ENCODE data around the gene CCDC83. TPM values are rescaled to one million over a fixed set of nuclear protein-coding genes. Genes with fewer than 3 reads are reported as not detected.
"Not testable (repeated sequence)": the region's sequence is repeated elsewhere in the genome, so short reads cannot be mapped to it uniquely, and the experiment has no call there.

Gene CCDC83
- total RNA-seq, 1 donor from 2014 or later, result not detected

DNA sequence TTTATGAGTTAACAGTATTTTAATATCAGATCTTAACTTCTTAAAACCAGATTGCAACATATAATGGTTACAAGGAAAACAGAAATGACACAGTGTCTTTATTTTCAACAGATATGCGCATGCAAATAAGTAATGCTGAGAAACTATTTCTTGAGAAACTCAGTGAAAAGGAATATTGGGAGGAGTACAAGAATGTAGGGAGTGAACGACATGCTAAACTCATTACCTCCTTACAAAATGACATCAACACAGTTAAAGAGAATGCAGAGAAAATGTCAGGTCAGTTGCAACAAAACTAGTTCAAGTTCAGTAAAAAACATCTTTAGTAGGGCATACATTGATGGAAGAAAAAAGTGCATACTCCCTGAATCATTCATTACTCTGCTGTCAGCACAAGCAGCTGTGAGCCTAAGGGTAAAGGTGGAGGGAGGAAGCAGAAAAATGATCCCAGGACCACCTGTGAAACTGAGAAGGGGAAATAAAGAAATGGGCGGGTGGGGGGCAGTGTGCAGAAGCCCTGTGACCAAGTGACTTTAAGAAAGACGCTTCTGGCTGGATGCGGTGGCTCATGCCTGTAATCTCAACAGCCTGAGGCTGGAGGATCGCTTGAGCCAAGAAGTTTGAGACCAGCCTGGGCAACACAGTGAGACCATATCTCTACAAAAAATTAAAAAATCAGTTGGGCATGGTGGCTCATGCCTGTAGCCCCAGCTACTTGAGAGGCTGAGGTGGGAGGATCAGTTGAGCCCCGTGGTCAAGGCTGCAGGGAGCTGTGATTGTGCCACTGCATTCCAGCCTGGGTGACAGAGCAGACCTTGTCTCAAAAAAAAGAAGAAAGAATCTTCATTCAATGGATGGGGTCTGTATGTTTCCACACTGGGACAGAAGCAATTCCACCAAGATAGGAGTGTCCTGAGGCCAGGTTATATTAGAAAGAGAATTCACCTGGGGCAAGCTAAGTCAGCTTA, 31.2 kb downstream of the CCDC83 start:
- DNase-seq (ENCODE audit: low read depth), result no peak

DNA sequence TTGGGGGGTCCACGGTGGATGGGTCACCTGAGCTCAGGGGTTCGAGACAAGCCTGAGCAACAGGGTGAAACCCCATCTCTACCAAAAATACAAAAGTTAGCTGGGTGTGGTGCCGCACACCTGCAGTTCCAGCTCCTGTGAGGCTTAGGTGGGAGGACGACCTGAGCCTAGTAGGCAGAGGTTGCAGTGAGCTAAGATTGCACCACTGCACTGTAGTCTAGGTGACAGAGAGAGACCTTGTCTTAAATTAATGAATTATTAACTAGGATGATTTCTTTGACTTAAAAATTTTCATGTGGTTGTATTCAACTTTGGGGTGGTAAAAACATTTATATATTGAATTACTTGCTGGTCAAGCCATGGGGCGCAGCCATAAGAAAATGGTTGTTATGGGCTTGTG, 33.9 kb downstream of the CCDC83 start:
- DNase-seq (ENCODE audit: low read depth), result no peak

DNA sequence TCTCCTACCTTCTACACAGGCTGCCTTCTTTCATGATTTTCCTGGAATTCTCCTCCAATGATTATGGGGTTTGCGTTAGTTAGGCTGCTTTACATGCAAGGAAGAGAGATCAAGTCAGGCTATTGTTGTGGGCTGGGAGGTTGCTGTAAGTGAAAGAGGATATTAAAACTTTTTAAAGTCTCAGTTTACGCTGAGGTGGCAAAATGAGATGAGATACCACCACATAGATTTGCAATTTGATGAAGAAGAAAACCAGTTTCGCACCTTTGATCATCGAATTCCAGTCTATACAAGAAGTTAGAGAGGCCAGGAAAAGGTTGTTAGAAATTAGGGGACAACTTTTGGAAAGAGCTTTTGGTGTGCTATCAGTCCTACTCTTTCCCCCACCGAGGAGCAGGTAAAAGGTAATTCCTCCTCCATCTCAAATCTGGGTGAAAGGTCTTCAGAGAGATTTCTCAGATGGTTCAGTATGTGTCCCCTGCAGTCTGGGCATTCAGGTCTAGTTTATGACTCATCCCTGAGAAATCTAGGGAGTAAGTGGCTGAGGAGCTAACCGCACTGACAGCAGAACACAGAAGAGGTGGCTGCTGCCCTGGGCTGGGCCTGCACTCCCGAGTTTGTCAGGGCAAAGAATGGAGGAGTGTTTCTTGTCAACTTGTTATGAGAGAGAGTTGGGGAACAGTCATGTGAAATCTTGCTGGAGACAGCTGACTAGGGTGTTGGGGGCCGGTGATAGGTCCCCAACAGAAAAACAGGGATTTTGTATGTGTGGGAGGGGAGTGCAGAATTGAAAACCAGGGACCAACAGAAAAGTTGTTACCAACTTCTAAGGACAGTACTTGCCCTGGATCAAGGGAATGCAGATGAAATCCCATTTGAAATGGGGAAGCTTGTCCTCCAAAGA, 34.7 kb downstream of the CCDC83 start:
- DNase-seq (ENCODE audit: low read depth), result peak; percentile 81

DNA sequence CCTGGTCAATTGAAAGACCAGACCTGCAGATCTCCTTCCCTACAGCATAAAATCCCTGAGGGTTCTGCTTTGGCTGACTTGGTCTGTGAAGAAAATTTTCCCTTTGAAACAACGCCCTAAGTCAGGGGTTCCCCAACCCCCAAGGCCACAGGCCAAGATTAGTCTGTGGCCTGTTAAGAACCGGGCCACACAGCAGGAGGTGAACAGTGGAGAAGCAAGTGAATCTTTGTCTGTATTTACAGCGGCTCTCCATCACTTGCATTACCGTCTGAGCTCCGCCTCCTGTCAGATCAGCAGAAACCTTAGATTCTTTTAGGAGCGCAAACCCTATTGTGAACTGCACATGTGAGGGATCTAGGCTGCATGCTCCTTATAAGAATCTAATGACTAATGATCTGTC, 38.2 kb downstream of the CCDC83 start:
- DNase-seq (ENCODE audit: low read depth), result no peak

DNA sequence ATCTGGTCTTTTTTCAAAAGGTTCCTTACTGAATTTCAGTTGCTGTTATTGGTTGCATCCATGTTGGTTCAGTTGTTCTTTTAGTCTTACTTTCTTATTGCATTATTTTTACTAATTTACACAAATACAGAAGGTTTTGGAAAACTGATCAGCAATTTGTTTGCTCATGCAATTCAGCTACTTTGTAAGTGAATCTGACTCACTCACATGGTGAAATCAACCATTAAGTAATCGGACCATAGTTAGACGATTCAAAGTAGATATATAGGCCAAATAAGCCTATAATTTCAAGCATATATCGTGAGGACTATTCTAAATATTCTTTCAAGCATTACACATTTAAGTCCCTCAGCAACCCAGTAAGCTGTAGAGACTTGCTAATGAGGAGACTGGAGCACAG, 41.7 kb downstream of the CCDC83 start:
- no peak for DNase-seq (ENCODE audit: low read depth)

DNA sequence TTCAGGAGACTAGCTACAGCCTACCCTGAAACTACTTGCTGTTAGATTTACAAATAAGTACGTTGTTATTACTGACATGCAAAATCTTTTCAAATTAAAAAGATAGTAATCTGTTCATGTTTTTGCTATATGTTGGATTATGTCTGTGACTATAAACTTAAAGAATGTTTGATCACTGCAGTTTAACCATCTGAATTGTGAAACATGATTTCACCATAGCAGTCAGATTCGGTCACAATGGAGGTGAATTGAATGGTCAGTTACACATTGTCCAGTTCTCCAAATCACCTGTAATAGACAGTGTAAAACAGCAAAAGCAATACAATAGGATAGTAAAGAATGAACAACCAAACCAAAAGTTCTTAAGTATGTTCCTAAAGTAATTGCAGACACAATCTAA, 43.3 kb downstream of the CCDC83 start:
- DNase-seq (ENCODE audit: low read depth), result no peak

DNA sequence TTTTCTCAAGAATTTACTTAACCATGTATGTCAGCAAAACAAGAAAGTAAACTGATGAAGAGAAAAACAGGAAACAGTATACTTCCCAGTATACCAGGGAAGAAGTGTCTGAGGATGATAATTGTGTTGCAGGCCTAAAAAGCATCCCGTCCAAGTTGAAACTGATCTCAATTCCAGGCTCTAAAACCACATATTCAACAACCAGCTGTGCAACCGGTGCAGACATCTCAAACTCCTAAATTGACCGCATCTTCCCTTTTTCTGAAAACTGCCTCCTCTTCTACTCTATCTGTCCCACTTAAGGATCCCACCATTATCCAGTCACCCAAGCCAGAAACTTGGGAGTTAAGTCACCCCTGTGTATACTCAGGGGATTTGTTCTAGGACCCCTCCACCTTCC, 47.2 kb downstream of the CCDC83 start:
- DNase-seq (ENCODE audit: low read depth), result no peak

DNA sequence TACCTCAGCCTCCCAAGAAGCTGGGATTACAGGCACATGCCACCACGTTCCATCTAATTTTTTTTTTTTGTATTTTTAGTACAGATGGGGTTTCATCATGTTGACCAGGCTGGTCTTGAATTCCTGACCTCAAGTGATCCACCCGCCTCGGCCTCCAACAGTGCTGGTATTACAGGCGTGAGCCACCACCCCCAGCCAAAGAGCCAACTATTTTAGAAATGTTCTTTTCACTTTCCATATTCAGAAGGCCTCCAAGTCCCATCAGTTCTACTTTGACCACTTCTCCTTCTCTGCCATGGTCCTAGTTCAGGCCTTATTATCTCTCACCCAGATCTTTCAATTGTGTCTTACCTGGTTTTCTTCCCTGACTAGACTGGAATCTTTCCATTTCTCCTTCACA, 48.2 kb downstream of the CCDC83 start:
- no peak for DNase-seq (ENCODE audit: low read depth)

DNA sequence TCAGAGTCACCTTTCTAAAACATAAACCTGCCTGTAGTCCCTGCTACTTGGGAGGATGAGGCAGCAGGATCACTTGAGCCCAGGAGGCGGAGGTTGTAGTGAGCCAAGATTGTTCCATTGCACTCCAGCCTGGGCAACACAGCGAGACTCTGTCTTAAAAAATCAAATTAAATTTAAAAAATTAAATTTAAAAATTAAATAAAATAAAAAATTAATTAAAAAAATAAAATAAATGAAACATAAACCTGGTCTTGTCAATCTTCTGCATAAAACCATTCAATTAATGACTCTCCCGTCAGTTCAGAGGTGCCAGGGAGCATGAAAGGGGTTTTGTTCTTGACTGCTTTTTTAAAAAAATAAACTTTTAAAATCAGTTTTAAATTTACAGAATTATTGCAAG, 48.6 kb downstream of the CCDC83 start:
- no peak for DNase-seq (ENCODE audit: low read depth)

DNA sequence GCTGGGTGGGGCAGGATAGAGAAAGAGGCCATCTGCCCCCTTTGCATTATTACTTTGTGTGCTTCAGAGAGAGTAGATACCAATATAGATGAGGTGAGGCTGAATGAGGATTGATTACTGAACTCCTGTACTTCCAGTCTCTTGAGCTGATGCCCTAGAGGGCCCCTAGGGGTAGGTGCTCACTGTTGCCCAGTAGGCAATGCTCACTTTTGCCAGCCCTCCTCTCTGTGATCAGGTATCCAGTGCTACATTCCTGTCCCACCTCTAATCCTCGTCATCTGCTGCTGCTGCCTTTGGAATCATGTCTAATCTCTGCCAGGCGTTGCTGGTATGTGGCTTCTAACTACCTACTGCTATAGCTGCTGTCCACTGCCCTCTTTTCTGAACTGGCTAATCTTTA, 57.2 kb downstream of the CCDC83 start:
- no peak for DNase-seq (ENCODE audit: low read depth)

DNA sequence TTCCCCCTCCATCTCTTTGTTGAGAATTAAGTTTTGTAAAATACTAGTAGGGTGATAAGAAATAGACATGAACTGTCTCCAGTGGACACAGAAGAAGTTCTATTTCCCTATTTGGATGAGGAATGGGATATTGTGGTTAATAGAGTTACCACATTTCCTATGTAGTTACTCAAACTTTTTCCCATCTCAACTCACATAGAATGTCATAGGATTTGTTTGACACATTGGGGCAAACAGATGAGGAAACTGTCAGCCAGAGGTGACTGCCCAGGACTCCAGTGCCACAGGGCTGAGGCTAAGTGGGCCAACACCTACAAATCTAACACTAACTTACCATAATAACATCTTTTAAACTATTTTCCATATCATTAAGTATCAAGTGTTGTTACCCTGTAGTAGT, 58.3 kb downstream of the CCDC83 start:
- no peak for DNase-seq (ENCODE audit: low read depth)

DNA sequence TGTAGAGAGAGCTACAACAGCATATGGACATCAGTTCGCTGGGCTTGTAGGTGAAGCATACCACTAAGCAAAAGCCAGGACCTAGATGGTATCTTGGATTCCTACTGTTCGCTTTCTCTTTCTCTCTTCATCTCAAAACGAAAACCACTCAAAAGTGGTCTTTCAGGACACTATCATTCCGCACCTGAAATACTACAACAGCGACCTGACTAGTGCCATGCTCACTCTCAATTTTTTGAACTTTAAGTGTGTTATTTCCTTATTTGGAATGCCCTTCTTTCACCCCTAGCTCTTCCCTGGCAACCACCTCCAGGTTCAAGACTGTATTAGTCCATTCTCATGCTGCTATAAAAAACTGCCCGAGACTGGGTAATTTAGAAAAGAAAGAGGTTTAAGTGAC, 59.2 kb downstream of the CCDC83 start:
- DNase-seq (ENCODE audit: low read depth), result no peak

DNA sequence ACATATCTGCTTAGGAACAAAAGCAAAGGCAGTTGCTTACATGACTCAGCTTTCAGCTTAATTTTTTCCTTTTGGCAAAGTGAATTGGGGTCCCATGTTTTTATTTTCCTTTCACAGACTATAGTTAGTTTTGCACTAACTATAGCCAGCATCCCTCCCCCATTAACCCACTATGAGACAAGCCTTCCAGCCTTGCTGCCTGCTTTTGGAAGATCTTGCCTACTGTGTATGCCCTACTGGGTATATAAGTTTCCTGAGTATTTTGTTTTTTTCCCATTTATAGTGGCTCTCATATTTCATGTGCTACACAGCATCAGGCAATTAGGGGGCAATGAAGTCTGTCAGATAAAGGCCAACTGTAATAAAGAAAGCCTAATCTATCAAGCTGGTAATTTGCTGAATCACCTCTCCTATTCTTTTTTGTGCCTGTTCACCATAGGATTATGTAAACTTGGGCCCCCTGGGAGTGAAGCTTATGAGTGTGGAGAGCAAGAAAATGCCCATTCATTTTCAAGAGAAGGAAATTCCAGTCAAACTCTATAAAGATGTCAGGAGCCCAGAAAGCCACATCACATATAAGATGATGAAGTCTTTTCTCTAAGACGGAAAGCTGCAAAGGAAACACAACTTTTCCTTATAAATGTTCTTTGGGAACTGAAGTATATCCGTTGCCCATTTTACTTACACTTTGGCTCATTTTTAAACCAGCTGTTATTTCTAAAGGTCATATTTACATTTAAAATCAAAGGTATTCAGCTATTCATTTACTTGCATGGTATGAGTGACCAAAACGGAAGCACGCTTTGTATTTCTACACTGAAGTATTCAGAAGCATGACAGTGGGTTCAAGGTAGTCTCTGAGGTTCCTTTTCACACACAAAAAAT, 64.0 kb downstream of the CCDC83 start:
- DNase-seq (ENCODE audit: low read depth), result no peak

DNA sequence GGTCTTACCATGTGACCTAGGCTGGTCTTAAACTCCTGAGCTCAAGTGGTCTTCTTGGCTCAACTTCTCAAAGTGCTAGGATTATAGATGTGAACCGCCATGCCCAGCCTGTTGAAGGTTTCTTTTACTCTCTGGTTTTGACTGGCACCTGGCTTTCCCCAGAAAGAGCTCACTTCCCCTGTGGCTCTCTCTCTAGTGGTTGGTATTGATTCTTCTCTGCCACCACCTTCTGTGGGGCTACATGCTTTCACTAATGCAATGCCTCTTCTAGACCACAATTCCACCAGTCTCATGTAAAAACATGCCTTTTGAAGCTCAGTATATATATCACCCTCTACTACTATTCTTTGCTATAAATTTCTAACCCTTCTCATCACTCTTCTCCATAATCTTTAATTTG, 67.2 kb downstream of the CCDC83 start:
- DNase-seq (ENCODE audit: low read depth), result no peak

DNA sequence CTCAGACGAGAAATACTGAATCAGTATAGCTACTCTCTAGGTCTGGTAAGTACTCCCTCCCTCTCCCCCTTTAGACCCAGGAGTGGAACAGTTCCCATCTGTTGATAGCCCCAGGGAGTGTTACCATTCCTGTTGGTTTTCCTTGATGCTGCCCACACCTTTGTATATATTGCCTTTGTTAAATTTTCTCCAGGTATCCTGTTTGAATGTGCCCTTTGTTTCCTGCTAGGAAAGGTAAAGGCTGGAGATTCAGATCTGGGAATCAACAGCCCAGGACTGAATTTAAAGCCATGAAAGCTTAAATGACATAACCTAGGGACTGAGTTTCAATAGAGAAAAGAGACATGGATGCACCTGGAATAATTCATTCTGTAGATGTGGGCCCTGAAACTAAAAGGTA, 68.3 kb downstream of the CCDC83 start:
- no peak for DNase-seq (ENCODE audit: low read depth)

DNA sequence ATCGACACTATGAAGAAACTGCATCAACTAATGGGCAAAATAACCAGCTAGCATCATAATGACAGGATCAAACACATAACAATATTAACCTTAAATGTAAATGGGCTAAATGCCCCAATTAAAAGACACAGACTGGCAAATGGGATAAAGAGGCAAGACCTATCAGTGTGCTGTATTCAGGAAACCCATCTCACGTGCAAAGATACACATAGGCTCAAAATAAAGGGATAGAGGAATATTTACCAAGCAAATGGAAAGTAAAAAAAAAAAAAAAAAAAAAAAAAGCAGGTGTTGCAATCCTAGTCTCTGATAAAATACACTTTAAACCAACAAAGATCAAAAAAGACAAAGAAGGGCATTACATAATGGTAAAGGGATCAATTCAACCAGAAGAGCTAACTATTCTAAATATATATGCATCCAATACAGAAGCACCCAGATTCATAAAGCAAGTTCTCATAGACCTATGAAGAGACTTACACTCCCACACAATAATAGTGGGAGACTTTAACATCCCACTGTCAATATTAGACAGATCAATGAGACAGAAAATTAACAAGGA, 71.6 kb downstream of the CCDC83 start:
- DNase-seq (ENCODE audit: low read depth), result not testable (repeated sequence)

DNA sequence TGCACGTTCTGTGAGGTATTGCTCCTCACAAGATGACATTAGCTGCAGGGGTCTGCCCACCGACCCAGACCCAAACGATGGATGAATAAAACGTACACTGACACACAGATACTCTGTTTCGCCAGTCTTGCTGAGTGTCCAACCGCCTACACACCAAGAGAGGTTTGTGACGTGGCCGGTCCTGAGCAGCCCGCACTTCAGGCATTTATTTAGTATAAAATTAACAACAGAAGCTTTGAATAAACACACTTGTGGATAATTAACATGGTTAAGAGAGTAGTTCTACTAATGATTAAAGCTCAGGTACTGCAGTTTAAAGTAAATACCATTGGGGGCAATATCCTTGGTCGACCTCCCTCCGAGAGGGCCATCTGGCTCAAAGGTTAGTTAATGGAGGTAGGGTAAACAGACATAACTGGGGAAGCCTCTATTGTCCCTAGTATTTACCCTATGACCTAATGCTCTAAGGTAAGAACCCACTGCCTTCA, 75.7 kb downstream of the CCDC83 start:
- no peak for DNase-seq (ENCODE audit: low read depth)

DNA sequence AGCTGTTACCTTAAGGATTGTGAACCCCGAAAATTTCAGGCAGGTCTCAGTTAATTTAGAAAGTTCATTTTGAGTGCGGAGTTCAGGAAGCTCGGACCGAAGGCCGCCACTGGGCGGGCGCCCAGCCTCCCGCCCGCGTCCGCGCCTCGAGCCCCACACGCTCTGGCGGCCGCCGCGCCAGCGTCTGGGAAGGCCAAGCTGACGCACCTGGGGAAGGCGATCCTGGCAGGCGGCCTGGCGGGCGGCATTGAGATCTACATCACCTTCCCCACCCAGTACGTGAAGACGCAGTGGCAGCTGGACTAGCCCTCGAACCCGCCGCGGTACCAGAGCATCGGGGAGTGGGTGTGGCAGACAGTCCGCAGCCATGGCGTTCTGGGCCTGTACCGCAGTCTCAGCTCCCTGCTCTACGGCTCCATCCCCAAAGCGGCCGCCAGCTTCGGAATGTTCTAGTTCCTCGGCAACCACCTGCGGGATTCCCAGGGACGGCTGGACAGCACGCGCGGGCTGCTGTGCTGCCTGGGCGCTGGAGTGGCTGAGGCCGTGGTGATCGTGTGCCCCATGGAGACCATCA, 79.5 kb downstream of the CCDC83 start:
- no peak for DNase-seq (ENCODE audit: low read depth)

DNA sequence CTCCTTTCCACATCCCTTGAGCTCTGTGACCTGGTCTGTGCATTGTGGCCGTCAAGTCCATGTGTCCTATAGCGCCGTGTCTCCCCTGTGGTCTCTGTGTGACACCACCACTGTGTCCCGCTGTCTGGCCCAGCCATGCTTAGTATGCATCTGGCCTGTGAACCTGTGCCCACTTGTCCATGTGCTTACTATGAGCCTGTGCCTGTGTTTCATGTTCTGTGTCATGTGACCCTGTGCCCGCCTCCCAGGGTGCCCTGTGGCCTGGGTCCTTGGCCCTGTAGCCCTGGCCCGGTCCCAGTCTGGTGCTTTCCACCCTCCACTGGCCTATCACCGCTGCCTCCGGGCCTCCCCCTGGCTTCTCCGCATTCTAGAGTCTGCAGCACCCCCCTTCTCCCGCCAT, 80.6 kb downstream of the CCDC83 start:
- DNase-seq (ENCODE audit: low read depth), result no peak

DNA sequence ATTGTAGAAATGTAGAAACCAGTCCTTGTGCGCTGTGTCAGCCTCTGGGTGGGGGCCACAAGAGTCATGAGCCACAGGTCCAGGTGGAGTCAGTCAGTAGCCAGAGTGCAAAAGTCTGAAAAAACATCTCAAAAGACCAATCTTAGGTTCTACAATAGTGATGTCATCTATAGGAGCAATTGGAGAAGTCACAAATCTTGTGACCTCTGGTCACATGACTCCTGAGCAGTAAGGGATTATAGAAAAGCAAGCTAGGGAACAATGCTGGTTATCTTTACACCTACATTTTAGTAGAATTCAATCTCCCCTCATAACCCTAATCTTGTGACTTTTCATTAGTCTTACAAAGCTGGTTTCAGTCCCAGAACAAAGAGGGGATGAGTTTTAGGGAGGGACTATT, 82.7 kb downstream of the CCDC83 start:
- DNase-seq (ENCODE audit: low read depth), result no peak

Data from myocyte (in vitro differentiated cells).